T-helper 17 cell (primary cell): ENCODE measurements around the gene DENND1A. TPM values are rescaled to one million over a fixed set of nuclear protein-coding genes. Genes with fewer than 3 reads are reported as not detected.

ENCODE experiments used
- ATAC-seq: fragments of 150-1000 bp; cut with Tn5 transposase; 2 replicates; pipeline ENCODE4 v1.10.0; 2021; ENCODE audit warnings: mild to moderate bottlenecking, moderate library complexity
- DNase-seq, 3 donors: peaks; one replicate each; pipeline versions ENCODE4 v3.0.0 to v3.0.0-alpha.2; 2020 to 2021
- H3K9me3 ChIP-seq: one replicate; pipeline ENCODE4 v1.7.0; 2013; ENCODE audit warnings: low read length, mild to moderate bottlenecking; ENCODE audit not compliant: control insufficient read depth, poor library complexity, severe bottlenecking
- H3K27ac Mint-ChIP-seq: one replicate; pipeline ENCODE4 v1.8.0; 2022; ENCODE audit warnings: mild to moderate bottlenecking, moderate library complexity, mixed read lengths
- H3K27me3 Mint-ChIP-seq: one replicate; pipeline ENCODE4 v1.8.0; 2022; ENCODE audit warnings: mixed read lengths
- H3K36me3 Mint-ChIP-seq: one replicate; pipeline ENCODE4 v1.8.0; 2022; ENCODE audit warnings: low read depth, mixed read lengths
- H3K4me1 Mint-ChIP-seq: one replicate; pipeline ENCODE4 v1.8.0; 2022; ENCODE audit warnings: mild to moderate bottlenecking, mixed read lengths
- H3K4me3 Mint-ChIP-seq: one replicate; pipeline ENCODE4 v1.8.0; 2022; ENCODE audit warnings: mild to moderate bottlenecking, moderate library complexity, mixed read lengths
- total RNA-seq, 4 donors: library from RNA in 2 of 4; stranded (reverse) in 2 of 4; gene quantifications; one replicate each; pipeline ENCODE4 v1.2.3 and lab custom pipeline; 2022 to 2026

The DENND1A gene
- total RNA-seq, 2 donors from 2014 or later: 19.9 to 21.1 TPM

- ATAC-seq (no peak), DNase-seq (no peak)
- H3K9me3 ChIP-seq: no peaks in the 10 kb centered on the region
- H3K27ac Mint-ChIP-seq: no peak overlapping the region
- peaks cover 2% of the 10 kb centered on the region for H3K4me1 Mint-ChIP-seq
- no peak overlapping the region for H3K4me3 Mint-ChIP-seq
- no peaks in the 10 kb centered on the region for H3K36me3 Mint-ChIP-seq
- H3K27me3 Mint-ChIP-seq: no peaks in the 10 kb centered on the region
These were observed 542.2 kb downstream of the DENND1A start for GRCh38 chr9:123387686-123388085.

- no peaks in the 10 kb centered on the region for H3K27me3 Mint-ChIP-seq
- H3K36me3 Mint-ChIP-seq: peaks cover 3% of the 10 kb centered on the region
- H3K4me1 Mint-ChIP-seq: peaks cover 3% of the 10 kb centered on the region
- H3K4me3 Mint-ChIP-seq: no peak overlapping the region
- no peak overlapping the region for H3K27ac Mint-ChIP-seq
- no peaks in the 10 kb centered on the region for H3K9me3 ChIP-seq
- DNase-seq (no peak), ATAC-seq (no peak)
These were observed 546.3 kb downstream of the DENND1A start for GRCh38 chr9:123383512-123384170.

- ATAC-seq: no peak
These were observed 547.0 kb downstream of the DENND1A start for GRCh38 chr9:123382653-123383511.

DNA sequence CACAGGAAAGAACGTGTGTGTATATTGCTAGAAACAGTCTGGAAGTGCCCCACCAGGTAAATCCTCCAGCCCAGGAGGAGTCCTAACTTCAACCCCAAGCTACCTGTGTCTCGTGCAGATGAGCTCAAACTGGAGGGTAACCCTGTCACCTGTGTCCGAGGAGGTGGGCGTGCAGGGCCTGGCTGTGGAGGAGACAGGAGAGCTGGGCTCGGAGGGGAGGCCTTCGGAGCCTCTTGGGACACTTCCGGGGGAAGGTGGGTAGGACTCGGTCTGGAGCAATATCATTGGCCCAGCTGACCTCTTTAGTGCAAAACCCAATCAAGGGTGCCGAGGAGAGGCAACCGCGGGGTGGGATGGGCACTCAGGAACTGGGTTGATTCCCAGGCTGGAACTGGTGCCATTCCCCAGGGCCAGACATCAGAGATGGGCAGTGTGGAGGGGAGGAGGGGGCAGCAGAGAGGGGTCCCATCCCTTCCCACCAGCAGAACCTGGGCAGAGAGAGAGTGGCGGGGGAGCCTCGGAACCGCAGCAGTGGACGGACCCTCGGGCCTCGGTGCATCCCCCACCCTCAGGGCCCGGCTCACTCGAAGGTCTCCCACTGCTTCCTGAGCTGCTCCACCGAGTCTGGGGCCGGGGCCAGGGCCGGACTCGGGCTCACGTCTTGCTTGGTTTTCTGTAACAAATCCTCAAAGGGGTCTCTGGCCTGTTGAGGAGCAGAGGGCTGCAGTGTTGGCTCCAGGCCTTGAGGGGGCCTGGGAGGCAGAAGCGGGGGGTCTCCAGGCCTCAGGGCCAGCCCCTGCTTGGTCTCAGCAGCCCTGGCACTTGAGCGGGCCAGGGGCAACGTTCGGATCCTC is 548.8 kb downstream of the DENND1A start:
- no peak overlapping the region for H3K4me3 Mint-ChIP-seq
- ATAC-seq: no peak
- no peak for DNase-seq

More at GRCh38 chr9:123382653-123383511, 547.0 kb downstream of the DENND1A start:
- DNase-seq: no peak
- H3K9me3 ChIP-seq: no peaks in the 10 kb centered on the region
- Mint-ChIP-seq H3K4me3 (no peak overlapping the region), H3K27ac (no peak overlapping the region), H3K27me3 (no peaks in the 10 kb centered on the region), H3K36me3 (peaks cover 3% of the 10 kb centered on the region), H3K4me1 (peaks cover 3% of the 10 kb centered on the region)

DNA sequence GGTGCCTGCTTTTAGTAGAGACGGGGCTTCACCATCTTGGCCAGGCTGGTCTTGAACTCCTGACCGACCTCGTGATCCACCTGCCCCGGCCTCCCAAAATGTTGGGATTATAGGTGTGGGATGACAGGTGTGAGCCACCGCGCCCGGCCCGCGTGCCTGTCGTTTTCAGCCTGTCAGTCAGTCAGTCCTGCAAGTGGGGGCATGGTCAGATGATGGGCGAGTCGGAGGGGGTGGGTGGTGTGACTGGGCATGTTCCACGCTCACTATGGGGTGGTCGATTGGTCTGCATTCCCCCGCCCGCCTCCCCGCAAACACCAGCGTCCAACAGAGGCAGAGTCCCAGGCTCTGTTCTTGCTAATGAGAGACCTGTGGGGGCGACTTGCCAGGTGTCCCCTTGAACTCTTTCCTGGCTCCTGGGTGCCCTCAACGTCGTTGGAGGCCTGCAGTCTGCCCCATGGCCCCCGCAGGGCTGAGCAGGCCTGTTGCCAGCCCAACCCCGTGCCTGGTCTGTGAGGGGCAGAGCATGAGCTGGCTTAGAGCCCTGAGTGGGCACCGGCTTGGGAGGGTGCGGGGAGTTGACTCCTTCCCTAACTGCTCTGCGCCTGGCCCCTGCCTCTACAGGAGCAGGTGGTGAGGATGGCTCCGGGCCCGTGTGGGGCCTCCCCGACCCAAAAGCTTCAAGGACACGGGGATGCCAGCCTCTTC is 550.8 kb downstream of the DENND1A start:
- no peak for DNase-seq

More for the DNA sequence above, 548.8 kb downstream of the DENND1A start:
- H3K27ac Mint-ChIP-seq: no peak overlapping the region
- H3K27me3 Mint-ChIP-seq: peaks cover 13% of the 10 kb centered on the region
- H3K4me1 Mint-ChIP-seq: peaks cover 6% of the 10 kb centered on the region
- H3K9me3 ChIP-seq: no peaks in the 10 kb centered on the region
- peaks cover 3% of the 10 kb centered on the region for H3K36me3 Mint-ChIP-seq

DNA sequence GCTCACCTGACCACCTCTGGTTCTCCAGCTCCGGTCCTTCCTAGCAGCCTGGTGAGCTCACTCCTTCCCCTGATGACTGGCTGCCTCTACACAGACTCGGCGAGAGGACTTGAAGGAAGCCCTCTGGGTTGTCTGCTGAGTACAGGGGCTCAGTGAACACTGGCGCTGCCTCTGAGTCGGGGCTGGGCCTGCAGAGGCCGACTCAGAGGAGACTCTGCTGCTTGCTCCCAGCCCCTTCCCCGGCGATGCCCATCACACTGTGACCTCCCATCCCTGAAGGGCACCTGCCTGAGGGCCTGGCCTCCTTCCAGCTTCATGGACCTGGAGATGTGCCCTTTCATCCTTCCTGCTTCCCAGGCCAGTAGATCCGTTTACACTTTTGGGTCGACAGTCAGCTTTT is 551.9 kb downstream of the DENND1A start:
- ATAC-seq: no peak
- no peak for DNase-seq
- Mint-ChIP-seq H3K36me3 (peaks cover 3% of the 10 kb centered on the region), H3K27me3 (peaks cover 30% of the 10 kb centered on the region), H3K27ac (no peak overlapping the region), H3K4me3 (no peak overlapping the region), H3K4me1 (peaks cover 8% of the 10 kb centered on the region)
- no peaks in the 10 kb centered on the region for H3K9me3 ChIP-seq

More for the DNA sequence above, 550.8 kb downstream of the DENND1A start:
- peaks cover 8% of the 10 kb centered on the region for H3K4me1 Mint-ChIP-seq
- ATAC-seq: no peak
- H3K36me3 Mint-ChIP-seq: peaks cover 3% of the 10 kb centered on the region
- no peak overlapping the region for H3K27ac Mint-ChIP-seq
- H3K27me3 Mint-ChIP-seq: peaks cover 27% of the 10 kb centered on the region
- H3K4me3 Mint-ChIP-seq: no peak overlapping the region
- H3K9me3 ChIP-seq: no peaks in the 10 kb centered on the region

- Mint-ChIP-seq H3K27me3 (peaks cover 36% of the 10 kb centered on the region), H3K4me3 (no peak overlapping the region), H3K27ac (no peak overlapping the region), H3K36me3 (peaks cover 3% of the 10 kb centered on the region), H3K4me1 (peaks cover 12% of the 10 kb centered on the region)
- no peaks in the 10 kb centered on the region for H3K9me3 ChIP-seq
- DNase-seq: no peak
- no peak for ATAC-seq
These were observed 552.5 kb downstream of the DENND1A start for GRCh38 chr9:123377211-123377971.

DNA sequence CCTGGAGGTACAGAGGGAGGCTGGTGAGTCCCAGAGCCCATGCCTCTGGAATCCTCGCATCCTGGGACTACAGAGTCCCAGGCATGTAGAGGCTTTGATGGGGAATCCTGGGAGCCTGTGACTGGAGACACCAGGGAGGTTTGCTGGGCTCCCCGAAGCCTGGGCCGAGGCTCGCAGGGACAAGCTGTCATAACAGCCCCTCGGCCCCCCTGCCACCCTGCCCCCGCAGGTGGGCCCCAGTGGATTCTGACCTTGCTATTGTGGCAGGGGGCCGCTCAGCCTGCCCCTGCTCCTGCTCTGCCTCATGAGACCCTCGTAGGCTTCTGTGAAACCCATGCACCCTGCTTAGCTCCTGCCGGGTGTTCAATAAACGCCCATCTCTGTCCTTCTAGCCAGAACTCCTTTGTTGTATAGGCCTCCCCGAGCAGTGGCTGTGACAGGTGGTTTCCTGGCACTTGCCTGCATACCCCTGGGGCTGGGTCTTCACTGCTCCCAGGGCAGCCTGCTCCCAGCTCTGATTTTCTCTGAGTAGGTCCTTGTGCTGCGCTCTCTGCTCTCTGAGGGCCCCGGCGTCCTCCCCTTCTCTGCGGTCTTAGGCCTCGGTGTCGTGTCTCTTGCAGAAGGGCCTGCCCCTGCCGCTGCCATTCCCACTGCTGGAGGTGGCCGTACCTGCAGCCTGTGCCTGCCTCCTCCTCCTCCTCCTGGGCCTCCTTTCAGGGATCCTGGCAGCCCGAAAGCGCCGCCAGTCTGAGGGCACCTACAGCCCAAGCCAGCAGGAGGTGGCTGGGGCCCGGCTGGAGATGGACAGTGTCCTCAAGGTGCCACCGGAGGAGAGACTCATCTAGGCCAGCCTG is 553.5 kb downstream of the DENND1A start:
- ATAC-seq (no peak), DNase-seq (no peak)
- Mint-ChIP-seq H3K27ac (no peak overlapping the region), H3K4me1 (peaks cover 16% of the 10 kb centered on the region), H3K4me3 (no peak overlapping the region), H3K27me3 (peaks cover 45% of the 10 kb centered on the region), H3K36me3 (peaks cover 5% of the 10 kb centered on the region)
- no peaks in the 10 kb centered on the region for H3K9me3 ChIP-seq

GRCh38 chr9:123375469-123376132 is 554.3 kb downstream of the DENND1A start:
- Mint-ChIP-seq H3K36me3 (peaks cover 2% of the 10 kb centered on the region), H3K27ac (no peak overlapping the region), H3K4me3 (no peak overlapping the region), H3K27me3 (peaks cover 52% of the 10 kb centered on the region), H3K4me1 (peaks cover 14% of the 10 kb centered on the region)
- H3K9me3 ChIP-seq: no peaks in the 10 kb centered on the region
- DNase-seq (no peak), ATAC-seq (no peak)

DNA sequence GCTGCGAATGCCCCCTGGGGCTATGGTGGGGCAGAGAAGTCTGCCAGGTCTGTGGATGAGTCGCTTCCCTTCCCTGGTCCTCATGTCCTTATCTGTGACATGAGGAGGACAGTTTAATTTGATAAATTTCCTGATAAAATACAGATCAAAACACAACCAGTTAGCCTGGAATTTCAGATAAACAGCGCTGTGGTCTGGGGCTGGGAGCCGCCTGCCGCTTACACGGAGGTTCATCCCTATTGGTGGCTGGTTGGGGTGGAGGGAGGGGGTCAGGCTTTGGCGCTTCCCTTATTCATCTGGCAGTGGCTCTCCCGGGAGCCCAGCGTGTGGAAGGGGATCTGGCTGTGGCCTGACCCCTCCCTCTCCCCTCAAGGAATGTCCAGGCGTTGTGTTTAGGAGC is 556.0 kb downstream of the DENND1A start:
- peaks cover 68% of the 10 kb centered on the region for H3K27me3 Mint-ChIP-seq
- peaks cover 6% of the 10 kb centered on the region for H3K36me3 Mint-ChIP-seq
- ATAC-seq (no peak), DNase-seq (no peak)
- H3K9me3 ChIP-seq: no peaks in the 10 kb centered on the region
- peaks cover 13% of the 10 kb centered on the region for H3K4me1 Mint-ChIP-seq
- H3K27ac Mint-ChIP-seq: no peak overlapping the region
- H3K4me3 Mint-ChIP-seq: no peak overlapping the region

- no peak for DNase-seq
- H3K27ac Mint-ChIP-seq: no peak overlapping the region
- H3K27me3 Mint-ChIP-seq: peaks cover 72% of the 10 kb centered on the region
- peaks cover 6% of the 10 kb centered on the region for H3K36me3 Mint-ChIP-seq
- peaks cover 13% of the 10 kb centered on the region for H3K4me1 Mint-ChIP-seq
- no peak overlapping the region for H3K4me3 Mint-ChIP-seq
- ATAC-seq: no peak
- no peaks in the 10 kb centered on the region for H3K9me3 ChIP-seq
These were observed 556.4 kb downstream of the DENND1A start for GRCh38 chr9:123373447-123373923.
